Measurements from ENCODE around the gene XPR1.

XPR1 gene

GRCh38 chr1:180615493-180616290, 16.1 kb upstream of the XPR1 start:
- no peak for DNase-seq

DNA sequence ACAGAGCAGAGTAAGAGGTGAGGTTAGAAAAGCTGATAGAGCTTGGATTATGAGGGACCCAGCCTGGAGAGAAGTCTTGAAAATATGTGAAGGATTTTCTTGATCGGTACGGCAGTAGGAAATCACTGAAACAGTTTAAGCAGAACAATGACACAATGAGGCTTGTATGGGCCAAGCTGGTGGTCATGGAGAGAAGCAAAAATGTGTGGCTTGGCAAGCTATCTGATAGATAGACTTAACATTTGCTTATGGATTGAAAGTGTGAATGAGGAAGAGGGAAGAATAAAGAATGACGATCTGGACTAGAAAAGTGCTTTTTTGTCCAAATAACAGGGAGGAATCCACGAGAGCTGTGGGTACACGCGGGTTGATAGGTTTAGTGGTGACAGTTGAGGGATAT, 15.4 kb upstream of the XPR1 start:
- no peak for DNase-seq

- no peak for DNase-seq
These were observed 13.9 kb upstream of the XPR1 start for GRCh38 chr1:180617774-180618395.

DNA sequence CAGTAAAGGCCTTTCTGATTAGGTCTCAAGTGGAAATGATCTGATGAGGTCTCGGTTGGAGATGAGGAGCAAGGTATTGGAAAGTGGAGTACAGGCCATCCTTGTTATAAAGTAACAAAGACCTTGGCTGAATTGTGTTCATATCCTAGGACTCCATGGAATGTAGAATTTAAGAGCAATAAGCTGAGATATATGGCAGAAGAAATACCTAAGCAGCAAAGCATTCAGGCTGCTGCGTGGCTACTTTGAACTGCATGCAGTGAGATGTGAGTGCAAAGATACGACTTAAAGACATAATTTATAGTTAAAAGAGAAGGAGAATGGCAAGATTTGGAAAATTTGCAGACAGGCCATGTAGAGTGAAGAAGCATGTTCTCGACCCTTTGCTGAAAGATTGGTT, 11.2 kb upstream of the XPR1 start:
- DNase-seq = no peak

GRCh38 chr1:180622658-180623508, 8.9 kb upstream of the XPR1 start:
- no peak for DNase-seq

GRCh38 chr1:180623579-180624347, 8.1 kb upstream of the XPR1 start:
- no peak for DNase-seq

- DNase-seq = no peak
These were observed 5.1 kb upstream of the XPR1 start for GRCh38 chr1:180626711-180627110.

DNA sequence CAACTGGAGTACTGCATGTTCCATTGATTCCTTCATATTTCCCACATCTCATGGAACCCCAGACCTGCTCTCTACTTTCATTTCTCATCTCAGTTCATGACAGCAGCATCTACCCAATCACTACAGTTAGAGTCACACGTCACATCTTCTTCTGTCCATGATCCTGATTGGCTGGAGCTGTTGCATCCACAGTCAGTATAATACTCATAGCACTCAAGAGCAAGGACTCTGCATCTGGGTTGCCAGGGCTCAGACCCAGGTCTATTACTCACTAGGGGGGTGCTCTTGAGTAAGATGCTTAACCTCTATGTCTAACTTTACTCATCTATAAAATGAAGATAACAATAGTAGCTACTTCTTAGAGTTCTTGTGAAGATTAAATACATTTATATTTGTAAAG, 4.4 kb upstream of the XPR1 start:
- DNase-seq = no peak

DNA sequence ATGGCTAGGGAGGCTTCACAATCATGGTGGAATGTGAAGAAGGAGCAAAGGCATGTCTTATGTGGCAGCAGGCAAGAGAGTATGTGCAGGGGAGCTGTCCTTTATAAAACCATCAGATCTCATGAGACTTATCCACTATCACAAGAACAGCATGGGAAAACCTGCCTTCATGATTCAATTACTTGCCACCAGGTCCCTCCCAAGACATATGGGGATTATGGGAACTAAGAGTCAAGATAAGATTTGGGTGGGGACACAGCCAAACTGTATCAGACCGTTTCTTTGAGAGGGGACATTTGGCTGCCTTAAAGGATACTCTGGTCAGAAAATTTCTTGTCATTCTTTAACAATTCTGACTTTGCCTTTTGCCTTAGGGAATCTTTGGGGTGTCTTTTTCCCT, 3.2 kb upstream of the XPR1 start:
- DNase-seq = no peak

DNA sequence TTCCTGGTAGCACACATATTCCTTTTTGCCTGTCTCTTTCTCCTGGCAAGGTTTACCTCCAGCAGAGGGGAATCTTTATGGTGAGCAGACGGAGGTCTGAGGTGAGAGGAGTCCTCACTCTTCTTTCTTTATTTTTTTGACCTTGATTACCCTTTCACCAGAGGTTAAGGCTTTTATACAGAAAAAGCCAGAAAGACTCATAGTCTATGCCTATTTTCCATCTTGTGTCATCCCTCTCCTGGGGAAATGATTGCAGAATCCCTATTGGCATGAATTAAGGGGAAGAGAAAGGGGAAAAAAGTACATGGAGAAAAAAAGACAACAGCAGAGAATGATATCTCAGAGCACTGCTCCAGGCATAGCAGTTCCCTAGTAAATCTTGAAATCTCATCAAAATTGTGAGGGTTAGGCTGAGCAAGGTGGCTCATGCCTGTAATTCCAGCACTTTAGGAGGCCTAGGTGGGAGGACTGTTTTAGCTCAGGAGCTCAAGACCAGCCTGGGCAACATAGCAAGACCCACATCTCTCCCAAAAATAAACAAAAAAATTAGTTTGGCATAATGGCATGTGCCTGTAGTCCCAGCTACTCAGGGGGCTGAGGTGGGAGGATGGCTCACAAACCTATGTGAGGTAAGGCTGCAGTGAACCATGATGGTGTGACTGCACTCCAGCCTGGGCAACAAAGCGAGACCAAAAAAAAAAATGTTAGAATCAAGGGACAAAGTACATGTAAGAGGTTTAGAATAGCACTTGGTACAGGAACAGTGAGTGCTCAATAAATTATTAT, 1.2 kb upstream of the XPR1 start:
- DNase-seq = no peak

- DNase-seq = no peak
These were observed 542 bp upstream of the XPR1 start for GRCh38 chr1:180631194-180631765.

- no peak for DNase-seq
These were observed 669 bp downstream of the XPR1 start for GRCh38 chr1:180632326-180633056.

GRCh38 chr1:180633057-180634056, 1.5 kb downstream of the XPR1 start:
- DNase-seq = no peak

DNA sequence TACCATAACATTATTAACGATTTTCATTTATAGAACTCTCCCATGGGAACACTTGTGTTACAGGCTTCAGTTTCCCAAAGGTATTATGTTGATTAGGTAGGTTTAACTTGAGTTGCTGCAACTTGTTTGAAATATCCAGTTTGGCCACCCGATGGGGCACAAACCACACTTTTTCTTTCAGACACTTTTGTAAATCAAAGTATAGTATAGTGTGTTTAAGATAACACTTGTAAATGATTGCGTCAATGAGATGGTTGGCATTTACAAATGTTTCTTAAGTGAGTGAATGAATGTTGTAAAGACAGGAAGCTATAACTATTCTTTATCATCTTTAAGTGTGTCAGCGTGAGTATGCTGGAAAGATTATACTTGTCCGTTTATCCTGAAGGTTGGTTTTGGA, 4.3 kb downstream of the XPR1 start:
- DNase-seq = no peak

DNA sequence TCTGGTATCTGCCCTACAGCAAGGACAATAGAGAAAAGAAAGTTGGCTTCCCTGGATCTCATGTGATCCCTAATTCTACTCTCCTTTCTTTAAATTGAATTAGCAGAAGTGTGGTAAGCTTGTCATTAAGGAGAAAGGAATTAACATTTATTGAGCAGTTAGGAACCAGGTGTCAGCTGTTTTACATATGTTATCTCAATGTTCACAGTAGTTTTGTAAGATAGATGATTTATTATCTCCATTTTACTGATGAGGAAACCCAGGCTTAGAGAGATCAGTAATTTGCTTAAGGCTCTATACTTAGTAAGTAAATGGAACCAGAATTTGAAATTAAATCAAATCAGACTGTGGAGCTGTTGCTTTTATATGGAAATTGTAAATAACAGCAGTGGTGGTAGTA, 8.0 kb downstream of the XPR1 start:
- DNase-seq = no peak

DNA sequence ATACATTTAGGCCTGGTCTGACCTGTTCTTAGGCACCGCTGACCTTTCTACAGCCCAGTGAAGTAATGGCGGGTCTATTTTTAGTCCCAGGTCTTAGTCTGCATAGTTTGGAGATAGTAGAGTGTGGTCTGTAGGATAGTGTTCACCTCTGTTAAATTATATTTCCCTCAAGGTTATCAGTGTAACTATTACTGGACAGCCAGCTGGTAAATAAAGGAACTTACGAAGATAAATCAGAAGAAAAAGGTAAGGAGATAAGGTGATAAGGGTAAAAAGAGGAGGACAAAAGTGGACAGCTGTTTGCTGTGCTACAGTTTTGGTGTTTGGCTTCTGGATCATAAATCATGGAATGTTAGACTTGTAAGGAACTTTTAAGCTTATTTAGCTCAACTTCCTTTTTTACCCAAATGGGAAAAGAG, 8.7 kb downstream of the XPR1 start:
- DNase-seq = no peak

GRCh38 chr1:180641662-180642061, 9.8 kb downstream of the XPR1 start:
- no peak for DNase-seq

GRCh38 chr1:180642781-180643180, 11.0 kb downstream of the XPR1 start:
- DNase-seq = no peak

DNA sequence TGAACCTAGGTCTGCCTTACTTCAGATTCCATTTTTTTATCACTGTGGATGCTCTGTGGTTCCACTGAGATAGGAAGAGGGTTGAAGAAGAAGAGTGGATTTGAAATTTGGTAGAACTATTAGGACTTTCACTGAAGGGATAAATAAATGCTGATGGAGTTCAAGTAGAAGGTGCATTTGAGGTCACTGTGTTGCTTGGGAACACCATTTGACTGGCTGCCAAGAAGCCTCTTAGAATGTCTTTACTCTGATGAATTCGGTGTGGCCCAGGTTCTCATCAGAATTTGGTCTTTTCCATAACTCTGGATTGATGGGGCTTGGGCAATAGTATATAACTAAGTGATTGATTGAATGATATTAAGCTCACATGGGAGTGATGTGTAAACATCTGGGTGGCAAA, 11.9 kb downstream of the XPR1 start:
- DNase-seq = no peak

Measured in cortex of kidney (tissue), 1 donor.